GM06990 (cell line): ENCODE measurements around the gene GRPEL2.

Source experiments
- DNase-seq: peaks from one replicate; pipeline ENCODE4 v3.0.0-alpha.2; 2011; ENCODE audit not compliant: insufficient read length; ENCODE audit errors: extremely low read depth
- H3K27me3 ChIP-seq: replicated peaks from 2 replicates; pipeline ENCODE4 v1.6.0; 2011; ENCODE audit warnings: low read length; ENCODE audit not compliant: control insufficient read depth, insufficient read depth
- H3K36me3 ChIP-seq: 2 replicates; pipeline ENCODE4 v1.5.1; 2011; ENCODE audit warnings: low read length; ENCODE audit not compliant: control insufficient read depth, insufficient read depth
- H3K4me3 ChIP-seq: replicated peaks from 2 replicates; pipeline ENCODE4 v1.5.1; 2011; ENCODE audit warnings: low read depth, mild to moderate bottlenecking, control low read depth, low read length
- TF ChIP-seq, protein P1 (sequence below): IDR thresholded peaks from 2 replicates; pipeline ENCODE4 v1.5.1; 2011; ENCODE audit warnings: low read length, control low read depth, mild to moderate bottlenecking, inconsistent platforms; ENCODE audit not compliant: insufficient read depth, poor library complexity, severe bottlenecking

GRPEL2 gene

GRCh38 chr5:149371296-149371962 lies 26.1 kb downstream of the GRPEL2 start:
- no peak for DNase-seq
- TF ChIP-seq, protein P1, sequence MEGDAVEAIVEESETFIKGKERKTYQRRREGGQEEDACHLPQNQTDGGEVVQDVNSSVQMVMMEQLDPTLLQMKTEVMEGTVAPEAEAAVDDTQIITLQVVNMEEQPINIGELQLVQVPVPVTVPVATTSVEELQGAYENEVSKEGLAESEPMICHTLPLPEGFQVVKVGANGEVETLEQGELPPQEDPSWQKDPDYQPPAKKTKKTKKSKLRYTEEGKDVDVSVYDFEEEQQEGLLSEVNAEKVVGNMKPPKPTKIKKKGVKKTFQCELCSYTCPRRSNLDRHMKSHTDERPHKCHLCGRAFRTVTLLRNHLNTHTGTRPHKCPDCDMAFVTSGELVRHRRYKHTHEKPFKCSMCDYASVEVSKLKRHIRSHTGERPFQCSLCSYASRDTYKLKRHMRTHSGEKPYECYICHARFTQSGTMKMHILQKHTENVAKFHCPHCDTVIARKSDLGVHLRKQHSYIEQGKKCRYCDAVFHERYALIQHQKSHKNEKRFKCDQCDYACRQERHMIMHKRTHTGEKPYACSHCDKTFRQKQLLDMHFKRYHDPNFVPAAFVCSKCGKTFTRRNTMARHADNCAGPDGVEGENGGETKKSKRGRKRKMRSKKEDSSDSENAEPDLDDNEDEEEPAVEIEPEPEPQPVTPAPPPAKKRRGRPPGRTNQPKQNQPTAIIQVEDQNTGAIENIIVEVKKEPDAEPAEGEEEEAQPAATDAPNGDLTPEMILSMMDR: peak; percentile 90

GRCh38 chr5:149372076-149372795 lies 26.9 kb downstream of the GRPEL2 start:
- Histone ChIP-seq H3K4me3 (no peak overlapping the region), H3K36me3 (no peaks in the 10 kb centered on the region; the same call in 1 of the 2 replicates), H3K27me3 (no peaks in the 10 kb centered on the region)
- TF ChIP-seq, protein P1: no peak
- no peak for DNase-seq

More at GRCh38 chr5:149371296-149371962, 26.1 kb downstream of the GRPEL2 start:
- Histone ChIP-seq H3K36me3 (no peaks in the 10 kb centered on the region; the same call in 1 of the 2 replicates), H3K27me3 (no peaks in the 10 kb centered on the region), H3K4me3 (no peak overlapping the region)

DNA sequence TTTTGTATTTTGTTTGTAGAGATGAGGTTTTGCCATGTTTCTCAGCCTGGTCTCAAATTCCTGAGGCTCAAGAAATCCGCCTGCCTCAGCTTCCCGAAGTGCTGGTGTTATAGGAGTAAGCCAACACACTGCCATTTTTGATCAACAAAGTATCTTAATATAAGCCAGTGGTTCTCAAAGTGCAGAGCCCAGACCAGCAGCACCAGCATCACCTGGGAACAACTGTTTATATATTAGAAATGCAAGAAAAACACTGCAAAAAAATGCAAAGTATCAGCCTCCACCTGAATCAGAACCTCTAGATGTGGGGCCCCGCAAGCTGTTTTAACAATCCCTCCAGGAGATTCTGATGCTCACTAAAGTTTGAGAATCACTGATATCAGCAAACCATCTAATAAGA lies 27.6 kb downstream of the GRPEL2 start:
- Histone ChIP-seq H3K4me3 (no peak overlapping the region), H3K27me3 (no peaks in the 10 kb centered on the region), H3K36me3 (no peaks in the 10 kb centered on the region; the same call in 1 of the 2 replicates)
- TF ChIP-seq, protein P1: no peak
- no peak for DNase-seq

- no peak for DNase-seq
- Histone ChIP-seq H3K27me3 (no peaks in the 10 kb centered on the region; the same call in 1 of the 2 replicates), H3K4me3 (no peak overlapping the region), H3K36me3 (no peaks in the 10 kb centered on the region)
- TF ChIP-seq, protein P1: no peak
Measured at GRCh38 chr5:149374303-149374702, 29.0 kb downstream of the GRPEL2 start.

DNA sequence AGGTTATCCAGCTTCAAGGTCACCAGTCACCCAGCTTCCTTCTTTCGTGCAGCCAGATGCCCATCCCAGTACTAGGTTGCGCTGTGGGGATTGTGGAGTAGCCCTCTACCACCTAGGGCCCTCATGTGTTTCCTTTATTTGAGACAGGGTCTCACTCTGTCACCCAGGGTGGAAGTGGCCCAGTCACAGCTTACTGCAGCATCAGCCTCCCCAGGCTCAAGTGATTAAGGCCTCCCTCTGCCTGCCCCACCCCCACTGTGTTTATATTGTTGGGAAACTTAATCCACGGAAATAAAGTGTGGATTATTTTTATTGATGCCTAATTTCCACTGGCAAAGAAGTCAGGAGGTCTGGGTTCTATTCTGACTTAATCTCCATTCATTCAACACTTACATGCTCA lies 29.5 kb downstream of the GRPEL2 start:
- no peak for DNase-seq
- no peak overlapping the region for H3K4me3 ChIP-seq
- H3K36me3 ChIP-seq: no peaks in the 10 kb centered on the region
- no peaks in the 10 kb centered on the region; the same call in 1 of the 2 replicates for H3K27me3 ChIP-seq
- TF ChIP-seq, protein P1: no peak
